ENCODE results near the gene DNAJA2.

- TF ChIP-seq CTCF (IDR thresholded peaks at IDR 0.05), result no peak
- no peak for TF ChIP-seq POLR2A (IDR thresholded peaks at IDR 0.05)
These were observed 61.8 kb downstream of the DNAJA2 start for GRCh38 chr16:46911650-46912049.

Measured in uterus (tissue), 2 donors.